ENCODE data around the gene SBF2. TPM values are rescaled to one million over a fixed set of nuclear protein-coding genes. Genes with fewer than 3 reads are reported as not detected.
"Not testable (repeated sequence)": the region's sequence is repeated elsewhere in the genome, so short reads cannot be mapped to it uniquely, and the experiment has no call there.

Gene SBF2
- total RNA-seq, 2 experiments from 2014 or later: 7.0 to 7.1 TPM

- ChIA-PET CTCF (no interaction called here), POLR2A (no interaction called here)
- H3K27me3 Mint-ChIP-seq: no peaks in the 10 kb centered on the region
- H3K36me3 Mint-ChIP-seq: peaks cover 5% of the 10 kb centered on the region
- H3K27ac Mint-ChIP-seq: no peak overlapping the region
- no peaks in the 10 kb centered on the region for H3K9me3 Mint-ChIP-seq
- no peak overlapping the region for H3K4me3 Mint-ChIP-seq
- DNase-seq: no peak
- intact Hi-C loops (cut with micrococcal nuclease): no loop called here
- H3K4me1 Mint-ChIP-seq (ENCODE audit: low read depth): no peaks in the 10 kb centered on the region
These were observed 47.0 kb downstream of the SBF2 start for GRCh38 chr11:10247011-10247410.

GRCh38 chr11:10243896-10244575 lies 50.0 kb downstream of the SBF2 start:
- intact Hi-C loops (cut with micrococcal nuclease): no loop called here
- H3K27me3 Mint-ChIP-seq: no peaks in the 10 kb centered on the region
- no peaks in the 10 kb centered on the region for H3K9me3 Mint-ChIP-seq
- peaks cover 3% of the 10 kb centered on the region for H3K4me1 Mint-ChIP-seq (ENCODE audit: low read depth)
- ChIA-PET CTCF (interaction anchor here (1.3 kb wide), 1 partner anchor 37 kb away, joined by 4 read pairs; no protein-coding TSS in a partner anchor), POLR2A (no interaction called here)
- no peak overlapping the region for H3K27ac Mint-ChIP-seq
- no peak overlapping the region for H3K4me3 Mint-ChIP-seq
- DNase-seq: no peak
- H3K36me3 Mint-ChIP-seq: peaks cover 5% of the 10 kb centered on the region

DNA sequence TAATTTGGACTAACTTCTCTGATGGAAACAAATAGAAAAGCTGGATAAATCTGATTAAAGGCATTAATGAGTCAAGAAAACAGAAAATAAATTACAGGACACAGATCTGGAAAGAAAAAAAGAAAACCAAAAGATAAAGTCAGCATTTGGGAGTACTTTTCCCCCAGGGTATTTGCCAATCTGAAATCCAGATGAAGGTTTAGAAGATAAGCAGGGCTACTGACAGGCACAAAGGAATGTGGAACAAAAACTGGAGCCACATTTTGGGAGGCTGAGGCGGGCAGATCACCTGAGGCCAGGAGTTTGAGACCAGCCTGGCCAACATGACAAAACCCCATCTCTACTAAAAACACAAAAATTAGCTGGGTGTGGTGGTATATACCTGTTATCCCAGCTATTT lies 57.2 kb downstream of the SBF2 start:
- Mint-ChIP-seq H3K36me3 (peaks cover 3% of the 10 kb centered on the region), H3K27me3 (no peaks in the 10 kb centered on the region), H3K27ac (no peak overlapping the region), H3K4me3 (no peak overlapping the region), H3K4me1 (ENCODE audit: low read depth) (peaks cover 3% of the 10 kb centered on the region), H3K9me3 (no peaks in the 10 kb centered on the region)
- POLR2A ChIA-PET: no interaction called here
- CTCF ChIA-PET: no interaction called here
- intact Hi-C loops (cut with micrococcal nuclease): no loop called here
- no peak for DNase-seq

DNA sequence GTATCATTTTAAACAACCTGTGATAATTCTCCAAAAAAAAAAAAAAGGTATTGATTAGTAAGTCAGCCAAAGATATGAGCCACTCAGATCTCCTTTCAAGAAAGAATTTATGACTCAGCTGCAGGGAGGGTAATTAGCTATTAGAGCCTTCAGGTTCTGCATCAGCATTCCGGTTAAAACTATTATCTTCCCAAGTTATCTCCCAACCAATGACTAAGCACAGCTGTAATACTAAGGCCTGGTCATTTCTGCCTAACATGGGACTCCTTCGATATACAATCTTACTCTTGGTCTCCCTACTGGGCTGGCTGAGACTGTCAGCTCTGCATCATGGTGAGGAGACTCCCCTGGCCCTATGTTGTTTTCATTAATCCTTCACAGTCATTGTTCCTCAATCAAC lies 60.4 kb downstream of the SBF2 start:
- H3K27ac Mint-ChIP-seq: no peak overlapping the region
- H3K36me3 Mint-ChIP-seq: peaks cover 3% of the 10 kb centered on the region
- no peak for DNase-seq
- no peaks in the 10 kb centered on the region for H3K4me1 Mint-ChIP-seq (ENCODE audit: low read depth)
- intact Hi-C loops (cut with micrococcal nuclease): no loop called here
- no peaks in the 10 kb centered on the region for H3K27me3 Mint-ChIP-seq
- ChIA-PET POLR2A (no interaction called here), CTCF (interaction anchor here (0.7 kb wide), 2 partner anchors 371 to 1037 kb away, joined by 3 to 6 read pairs; no protein-coding TSS in a partner anchor)
- H3K4me3 Mint-ChIP-seq: no peak overlapping the region
- no peaks in the 10 kb centered on the region for H3K9me3 Mint-ChIP-seq

- DNase-seq: no peak
- intact Hi-C loops (cut with micrococcal nuclease): no loop called here
- ChIA-PET POLR2A (no interaction called here), CTCF (no interaction called here)
- Mint-ChIP-seq H3K27ac (no peak overlapping the region), H3K4me1 (ENCODE audit: low read depth) (no peaks in the 10 kb centered on the region), H3K9me3 (no peaks in the 10 kb centered on the region), H3K36me3 (peaks cover 3% of the 10 kb centered on the region), H3K27me3 (no peaks in the 10 kb centered on the region), H3K4me3 (no peak overlapping the region)
These were observed 61.3 kb downstream of the SBF2 start for GRCh38 chr11:10232756-10233155.

- not testable (repeated sequence) for H3K27me3 Mint-ChIP-seq
These were observed 62.2 kb downstream of the SBF2 start for GRCh38 chr11:10231803-10232202.

GRCh38 chr11:10225553-10225952 lies 68.5 kb downstream of the SBF2 start:
- Mint-ChIP-seq H3K9me3 (no peaks in the 10 kb centered on the region), H3K27ac (no peak overlapping the region), H3K4me3 (no peak overlapping the region), H3K36me3 (no peaks in the 10 kb centered on the region), H3K4me1 (ENCODE audit: low read depth) (no peaks in the 10 kb centered on the region), H3K27me3 (no peaks in the 10 kb centered on the region)
- POLR2A ChIA-PET: no interaction called here
- DNase-seq: no peak
- CTCF ChIA-PET: no interaction called here
- intact Hi-C loops (cut with micrococcal nuclease): no loop called here

More at GRCh38 chr11:10231803-10232202, 62.2 kb downstream of the SBF2 start:
- H3K9me3 Mint-ChIP-seq; POLR2A ChIA-PET; DNase-seq; H3K36me3 Mint-ChIP-seq; intact Hi-C loops (cut with micrococcal nuclease); H3K4me3 Mint-ChIP-seq; H3K27ac Mint-ChIP-seq; H3K4me1 Mint-ChIP-seq (ENCODE audit: low read depth); CTCF ChIA-PET: not testable (repeated sequence)

DNA sequence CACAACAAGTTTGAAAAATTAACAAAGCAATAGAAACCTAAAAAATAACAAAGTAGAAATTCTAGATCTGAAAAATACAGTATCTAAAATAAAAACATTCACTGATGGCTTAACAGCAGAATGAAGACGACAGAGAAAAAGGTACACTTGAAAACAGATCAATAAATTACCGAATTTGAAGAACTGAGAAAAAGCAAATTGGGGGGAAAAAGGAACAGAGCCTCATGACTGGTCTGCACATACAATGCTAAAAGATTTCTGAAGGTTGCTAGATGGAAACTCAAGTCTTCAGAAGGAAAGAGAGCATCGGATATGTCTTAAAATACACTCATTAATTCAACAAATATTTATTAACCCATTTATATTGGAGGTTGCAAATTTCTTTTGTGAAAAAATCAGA lies 71.6 kb downstream of the SBF2 start:
- H3K9me3 Mint-ChIP-seq: peaks cover 3% of the 10 kb centered on the region
- H3K4me3 Mint-ChIP-seq: no peak overlapping the region
- ChIA-PET POLR2A (no interaction called here), CTCF (no interaction called here)
- H3K27ac Mint-ChIP-seq: no peak overlapping the region
- DNase-seq: no peak
- peaks cover 4% of the 10 kb centered on the region for H3K36me3 Mint-ChIP-seq
- H3K27me3 Mint-ChIP-seq: no peaks in the 10 kb centered on the region
- intact Hi-C loops (cut with micrococcal nuclease): no loop called here
- no peaks in the 10 kb centered on the region for H3K4me1 Mint-ChIP-seq (ENCODE audit: low read depth)

DNA sequence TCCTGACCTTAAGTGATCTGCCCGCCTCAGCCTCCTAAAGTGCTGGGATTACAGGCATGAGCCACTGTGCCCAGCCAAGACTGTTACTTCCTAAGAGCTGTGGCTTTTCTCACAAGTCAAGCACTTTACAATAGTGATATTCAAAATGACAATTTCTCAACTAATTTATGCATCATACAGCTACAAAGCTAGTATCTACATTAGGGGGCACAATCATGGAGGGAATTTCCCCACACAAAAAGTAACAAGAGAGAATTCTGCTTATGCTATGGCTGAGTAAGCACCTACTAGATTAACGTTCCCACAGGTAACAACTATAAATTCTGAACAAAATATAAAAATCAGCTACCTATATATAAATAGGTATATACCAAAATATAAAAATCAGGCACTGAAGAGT lies 72.7 kb downstream of the SBF2 start:
- no peak overlapping the region for H3K4me3 Mint-ChIP-seq
- no peak overlapping the region for H3K27ac Mint-ChIP-seq
- intact Hi-C loops (cut with micrococcal nuclease): no loop called here
- no peak for DNase-seq
- no peaks in the 10 kb centered on the region for H3K27me3 Mint-ChIP-seq
- POLR2A ChIA-PET: interaction anchor here (0.7 kb wide), 1 partner anchor 66 kb away, joined by 3 read pairs; no protein-coding TSS in a partner anchor
- peaks cover 4% of the 10 kb centered on the region for H3K36me3 Mint-ChIP-seq
- no peaks in the 10 kb centered on the region for H3K4me1 Mint-ChIP-seq (ENCODE audit: low read depth)
- H3K9me3 Mint-ChIP-seq: peaks cover 3% of the 10 kb centered on the region
- CTCF ChIA-PET: interaction anchor here (1.3 kb wide), 1 partner anchor 12 kb away, joined by 4 read pairs; no protein-coding TSS in a partner anchor

- H3K4me3 Mint-ChIP-seq: no peak overlapping the region
- no peak overlapping the region for H3K27ac Mint-ChIP-seq
- no peaks in the 10 kb centered on the region for H3K9me3 Mint-ChIP-seq
- no peaks in the 10 kb centered on the region for H3K27me3 Mint-ChIP-seq
- no peak for DNase-seq
- intact Hi-C loops (cut with micrococcal nuclease): no loop called here
- H3K36me3 Mint-ChIP-seq: no peaks in the 10 kb centered on the region
- peaks cover 2% of the 10 kb centered on the region for H3K4me1 Mint-ChIP-seq (ENCODE audit: low read depth)
- CTCF ChIA-PET: interaction anchor here (0.7 to 2.5 kb wide), 3 partner anchors 93 to 113 kb away, joined by 4 to 13 read pairs (median 10); partner anchors contain the start of gene ADM
- POLR2A ChIA-PET: no interaction called here
These were observed 82.5 kb downstream of the SBF2 start for GRCh38 chr11:10211470-10211869.

- H3K27me3 Mint-ChIP-seq: no peaks in the 10 kb centered on the region
- no peaks in the 10 kb centered on the region for H3K36me3 Mint-ChIP-seq
- H3K4me3 Mint-ChIP-seq: no peak overlapping the region
- DNase-seq: no peak
- no peaks in the 10 kb centered on the region for H3K4me1 Mint-ChIP-seq (ENCODE audit: low read depth)
- H3K27ac Mint-ChIP-seq: no peak overlapping the region
- ChIA-PET CTCF (interaction anchor here (0.5 to 4.5 kb wide), 11 partner anchors 11 to 596 kb away, joined by 3 to 96 read pairs (median 5); partner anchors contain the start of gene ADM), POLR2A (no interaction called here)
- intact Hi-C loops (cut with micrococcal nuclease): loop anchor here (5.0 kb wide), 3 partner anchors 347 to 528 kb away; no protein-coding TSS in a partner anchor
- H3K9me3 Mint-ChIP-seq: peaks cover 4% of the 10 kb centered on the region
These were observed 84.7 kb downstream of the SBF2 start for GRCh38 chr11:10209326-10209725.

GRCh38 chr11:10208131-10208575 lies 85.9 kb downstream of the SBF2 start:
- intact Hi-C loops (cut with micrococcal nuclease): loop anchor here (1.0 to 5.0 kb wide), 5 partner anchors 99 to 529 kb away; no protein-coding TSS in a partner anchor
- H3K27me3 Mint-ChIP-seq: no peaks in the 10 kb centered on the region
- peaks cover 2% of the 10 kb centered on the region for H3K36me3 Mint-ChIP-seq
- H3K4me3 Mint-ChIP-seq: no peak overlapping the region
- ChIA-PET POLR2A (interaction anchor here (0.9 kb wide), 1 partner anchor 100 kb away, joined by 3 read pairs; no protein-coding TSS in a partner anchor), CTCF (interaction anchor here (0.6 to 4.5 kb wide), 24 partner anchors 10 to 449 kb away, joined by 3 to 96 read pairs (median 6); partner anchors contain the start of gene ADM)
- H3K4me1 Mint-ChIP-seq (ENCODE audit: low read depth): no peaks in the 10 kb centered on the region
- no peak for DNase-seq
- peaks cover 13% of the 10 kb centered on the region for H3K9me3 Mint-ChIP-seq
- no peak overlapping the region for H3K27ac Mint-ChIP-seq

DNA sequence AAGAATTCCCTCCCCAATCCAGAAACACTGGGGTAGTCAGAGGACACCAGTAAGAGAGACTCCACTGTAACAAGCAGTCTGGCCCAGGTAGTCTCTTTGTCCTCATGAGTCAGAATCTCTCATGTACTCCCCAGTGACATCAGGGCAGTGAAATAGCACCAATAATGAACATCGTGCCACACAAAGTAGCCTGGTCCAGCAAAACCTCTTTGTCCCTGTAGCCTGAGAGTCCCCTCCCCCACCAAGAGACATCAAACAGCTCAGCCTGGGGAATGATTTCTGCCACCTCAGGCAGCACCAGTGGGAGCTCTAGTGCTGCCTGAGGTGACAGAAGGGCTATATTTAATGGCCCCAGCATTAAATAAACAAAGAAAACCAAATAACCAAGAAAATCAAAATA lies 88.1 kb downstream of the SBF2 start:
- ChIA-PET POLR2A (no interaction called here), CTCF (interaction anchor here (0.9 to 1.0 kb wide), 2 partner anchors 61 to 101 kb away, joined by 3 to 6 read pairs; no protein-coding TSS in a partner anchor)
- peaks cover 3% of the 10 kb centered on the region for H3K4me1 Mint-ChIP-seq (ENCODE audit: low read depth)
- intact Hi-C loops (cut with micrococcal nuclease): loop anchor here (5.0 kb wide), 3 partner anchors 344 to 531 kb away; no protein-coding TSS in a partner anchor
- peaks cover 2% of the 10 kb centered on the region for H3K36me3 Mint-ChIP-seq
- no peak overlapping the region for H3K4me3 Mint-ChIP-seq
- peaks cover 17% of the 10 kb centered on the region for H3K9me3 Mint-ChIP-seq
- no peak for DNase-seq
- H3K27me3 Mint-ChIP-seq: no peaks in the 10 kb centered on the region
- no peak overlapping the region for H3K27ac Mint-ChIP-seq
